NT2/D1 (cell line): ENCODE results near the gene HP1BP3.

ENCODE experiments used
- DNase-seq: peaks from one replicate; pipeline ENCODE4 v3.0.0-alpha.2; 2011; ENCODE audit warnings: low read depth, low spot score
- H3K27me3 ChIP-seq: 2 replicates; pipeline ENCODE4 v1.6.0; 2011; ENCODE audit warnings: mild to moderate bottlenecking; ENCODE audit not compliant: insufficient read length, insufficient read depth
- H3K36me3 ChIP-seq: 2 replicates; pipeline ENCODE4 v1.6.1; 2011; ENCODE audit warnings: mild to moderate bottlenecking, low read length, mixed read lengths; ENCODE audit not compliant: insufficient read depth, insufficient read length
- H3K4me1 ChIP-seq: 2 replicates; pipeline ENCODE4 v1.5.1; 2011; ENCODE audit not compliant: insufficient read depth, insufficient read length
- H3K4me3 ChIP-seq: 2 replicates; pipeline ENCODE4 v1.5.1; 2011; ENCODE audit warnings: low read depth; ENCODE audit not compliant: insufficient read length
- H3K9ac ChIP-seq: 2 replicates; pipeline ENCODE4 v1.6.0; 2011; ENCODE audit warnings: low read depth; ENCODE audit not compliant: insufficient read length
- H3K9me3 ChIP-seq: 2 replicates; pipeline ENCODE4 v1.5.1; 2011; ENCODE audit warnings: mild to moderate bottlenecking, low read length; ENCODE audit not compliant: insufficient read depth
- SUZ12 ChIP-seq: IDR thresholded peaks from 2 replicates; pipeline ENCODE4 v1.6.1; 2011; ENCODE audit not compliant: insufficient read length, insufficient read depth; ENCODE audit errors: extremely low read depth
- YY1 ChIP-seq: IDR thresholded peaks from 2 replicates; pipeline ENCODE4 v1.6.1; 2011; ENCODE audit not compliant: insufficient read length, insufficient read depth
- ZNF274 ChIP-seq: IDR thresholded peaks from 2 replicates; pipeline ENCODE4 v1.6.1; 2011; ENCODE audit warnings: mild to moderate bottlenecking, low read depth, low read length

Gene HP1BP3

GRCh38 chr1:20699558-20699957 lies 87.5 kb downstream of the HP1BP3 start:
- Histone ChIP-seq H3K4me1 (peaks cover 9% of the 10 kb centered on the region), H3K27me3 (no peaks in the 10 kb centered on the region), H3K4me3 (no peak overlapping the region), H3K9me3 (no peaks in the 10 kb centered on the region), H3K36me3 (peaks cover 16% of the 10 kb centered on the region), H3K9ac (no peak overlapping the region)
- no peak for DNase-seq
- TF ChIP-seq ZNF274 (no peak), YY1 (no peak), SUZ12 (no peak)

GRCh38 chr1:20698195-20698910 lies 88.8 kb downstream of the HP1BP3 start:
- no peak overlapping the region for H3K4me3 ChIP-seq
- H3K9me3 ChIP-seq, result no peaks in the 10 kb centered on the region
- TF ChIP-seq ZNF274 (no peak), SUZ12 (no peak), YY1 (no peak)
- H3K36me3 ChIP-seq, result peaks cover 14% of the 10 kb centered on the region
- H3K27me3 ChIP-seq, result no peaks in the 10 kb centered on the region
- peaks cover 9% of the 10 kb centered on the region for H3K4me1 ChIP-seq
- no peak for DNase-seq
- H3K9ac ChIP-seq, result no peak overlapping the region

GRCh38 chr1:20697563-20697962 lies 89.5 kb downstream of the HP1BP3 start:
- Histone ChIP-seq H3K9ac (no peak overlapping the region), H3K4me3 (no peak overlapping the region), H3K9me3 (no peaks in the 10 kb centered on the region), H3K4me1 (peaks cover 9% of the 10 kb centered on the region), H3K36me3 (peaks cover 10% of the 10 kb centered on the region), H3K27me3 (no peaks in the 10 kb centered on the region)
- no peak for DNase-seq
- TF ChIP-seq YY1, result no peak
- TF ChIP-seq ZNF274, result no peak
- TF ChIP-seq SUZ12, result no peak

- Histone ChIP-seq H3K27me3 (no peaks in the 10 kb centered on the region), H3K9me3 (no peaks in the 10 kb centered on the region), H3K36me3 (peaks cover 5% of the 10 kb centered on the region), H3K4me3 (peak overlapping the region; percentile 36), H3K4me1 (peaks cover 9% of the 10 kb centered on the region), H3K9ac (peak overlapping the region; percentile 71)
- DNase-seq, result peak; percentile 48
- TF ChIP-seq ZNF274 (no peak), YY1 (no peak), SUZ12 (no peak)
These were observed 90.4 kb downstream of the HP1BP3 start for GRCh38 chr1:20696397-20697333.

- DNase-seq, result no peak
- Histone ChIP-seq H3K4me3 (no peak overlapping the region), H3K36me3 (peaks cover 3% of the 10 kb centered on the region), H3K9me3 (no peaks in the 10 kb centered on the region), H3K27me3 (no peaks in the 10 kb centered on the region), H3K4me1 (peaks cover 6% of the 10 kb centered on the region), H3K9ac (no peak overlapping the region)
- TF ChIP-seq YY1 (no peak), ZNF274 (no peak), SUZ12 (no peak)
These were observed 91.6 kb downstream of the HP1BP3 start for GRCh38 chr1:20695515-20695914.

GRCh38 chr1:20693623-20694022 lies 93.5 kb downstream of the HP1BP3 start:
- Histone ChIP-seq H3K36me3 (peaks cover 9% of the 10 kb centered on the region), H3K27me3 (no peaks in the 10 kb centered on the region), H3K9ac (no peak overlapping the region), H3K9me3 (no peaks in the 10 kb centered on the region), H3K4me1 (peaks cover 6% of the 10 kb centered on the region), H3K4me3 (no peak overlapping the region)
- no peak for DNase-seq
- TF ChIP-seq ZNF274, result no peak
- no peak for TF ChIP-seq SUZ12
- TF ChIP-seq YY1, result no peak
